ENCODE results near the gene MEGF10.
A peak's percentile ranks its signal among the peaks of the same experiment; 100 is the strongest.

MEGF10 gene

GRCh38 chr5:127331890-127332649, 41.5 kb downstream of the MEGF10 start:
- no peak for DNase-seq

GRCh38 chr5:127333483-127333882, 42.9 kb downstream of the MEGF10 start:
- no peak for DNase-seq

DNA sequence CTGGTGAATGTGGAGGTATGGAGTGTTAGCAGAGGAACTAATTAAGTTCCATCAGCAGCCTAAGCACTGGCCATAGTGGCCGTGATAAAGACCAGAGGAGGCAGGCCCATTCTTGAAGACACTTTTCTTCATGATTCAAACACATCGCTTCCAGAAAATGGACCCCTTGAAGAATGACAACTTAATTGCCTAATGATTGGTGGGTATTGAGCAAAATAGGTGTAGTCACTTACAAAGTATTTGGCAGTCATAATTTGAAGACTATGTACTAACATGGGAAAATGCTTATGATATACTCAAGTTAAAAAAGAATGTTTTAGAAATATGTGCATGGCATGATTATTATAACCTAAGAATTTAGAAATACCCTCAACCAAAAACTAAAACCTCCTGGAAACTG, 44.8 kb downstream of the MEGF10 start:
- no peak for DNase-seq

DNA sequence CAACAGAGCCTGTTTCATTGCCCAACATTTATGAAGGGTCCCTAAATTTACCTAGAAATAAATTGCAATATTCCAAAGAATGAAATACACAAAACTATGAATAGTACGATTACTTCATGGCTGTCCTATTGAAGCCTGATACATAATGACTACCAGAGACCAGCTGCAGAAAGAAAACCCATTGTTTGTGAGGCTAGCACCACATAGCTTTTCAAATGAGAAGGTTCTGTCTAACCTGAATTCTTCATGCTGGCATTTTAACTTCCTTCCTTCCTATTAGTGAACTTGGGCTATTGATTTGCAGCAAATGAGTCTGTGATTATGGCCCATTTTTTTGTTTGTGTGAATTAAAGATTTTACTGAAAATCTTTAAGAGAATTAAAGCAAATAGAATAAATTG, 47.3 kb downstream of the MEGF10 start:
- no peak for DNase-seq

DNA sequence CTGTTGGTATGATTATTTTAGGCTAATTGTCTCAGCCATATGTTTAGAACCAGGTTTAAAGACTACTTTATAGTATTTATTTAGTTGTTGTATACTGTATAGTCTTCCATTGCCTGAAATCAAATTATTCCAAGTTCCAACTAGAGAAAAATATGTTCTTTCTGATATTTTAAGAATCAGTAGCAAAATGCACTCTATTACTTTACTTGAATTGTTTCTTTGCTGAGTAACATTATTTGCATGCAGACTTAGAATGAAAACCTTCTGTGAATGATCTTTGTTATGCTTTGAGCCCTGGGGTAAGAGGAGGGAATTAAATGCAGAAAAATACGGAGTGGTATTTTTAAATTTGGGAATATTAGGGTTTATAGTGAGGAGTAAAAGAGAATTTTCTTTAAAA, 47.9 kb downstream of the MEGF10 start:
- DNase-seq: no peak

GRCh38 chr5:127340606-127341005, 50.0 kb downstream of the MEGF10 start:
- DNase-seq: no peak

DNA sequence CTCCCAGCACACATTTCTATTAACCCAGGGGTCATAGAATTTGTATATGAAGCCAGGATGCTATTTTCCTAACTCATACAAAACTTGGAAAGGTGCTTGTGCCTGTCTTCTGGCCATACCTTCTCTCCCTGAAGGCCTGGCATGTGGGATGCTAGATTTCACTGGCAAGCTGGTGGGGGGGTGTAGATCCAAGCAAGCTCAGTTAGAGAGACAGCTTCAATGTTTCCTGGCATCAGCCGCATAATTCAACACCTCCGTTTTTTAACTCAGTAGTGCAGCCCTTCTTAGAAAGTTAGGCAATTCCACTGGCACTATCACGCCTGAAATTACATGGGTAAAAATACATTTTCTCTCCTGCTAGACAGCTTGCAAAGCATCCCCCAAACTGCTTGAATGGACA, 51.8 kb downstream of the MEGF10 start:
- DNase-seq: no peak

DNA sequence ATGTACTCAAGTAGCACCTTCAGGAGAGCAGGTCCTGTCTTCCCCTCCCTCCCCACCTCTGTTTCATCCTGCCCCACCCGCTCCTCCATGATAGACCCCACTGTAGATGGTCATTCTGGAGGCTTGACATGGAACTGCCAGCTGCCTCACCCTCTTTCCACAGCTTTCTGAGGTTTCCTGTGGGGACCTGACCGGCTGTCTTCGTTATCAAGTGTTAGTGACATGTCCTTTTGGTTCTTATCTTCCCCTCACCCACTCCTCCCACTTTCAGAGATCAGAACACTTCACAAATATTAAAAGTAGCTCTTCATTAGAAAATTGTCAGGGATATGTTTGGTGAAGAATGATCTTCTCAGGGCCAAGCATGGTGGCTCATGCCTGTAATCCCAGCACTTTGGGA, 52.7 kb downstream of the MEGF10 start:
- DNase-seq: no peak

DNA sequence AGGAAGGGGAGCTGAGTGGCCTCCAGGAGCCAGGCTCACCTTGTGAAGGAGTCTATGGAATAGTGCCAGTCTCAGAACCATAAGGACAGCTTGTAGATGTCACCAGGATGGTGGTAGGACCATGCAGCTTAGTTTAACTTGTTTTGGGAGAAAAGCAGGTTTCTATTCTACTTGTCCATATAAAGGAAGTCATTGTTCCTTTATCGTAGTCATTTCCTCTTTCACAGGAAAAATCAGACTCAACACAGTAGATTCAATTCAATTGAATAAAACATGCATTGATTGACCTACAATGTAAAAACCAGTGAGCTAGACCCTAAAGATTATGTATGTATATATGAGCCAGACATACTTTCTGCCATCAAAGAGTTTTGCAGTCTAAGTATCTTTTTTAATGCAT, 53.3 kb downstream of the MEGF10 start:
- DNase-seq: no peak

- DNase-seq: no peak
These were observed 54.3 kb downstream of the MEGF10 start for GRCh38 chr5:127344931-127345330.

DNA sequence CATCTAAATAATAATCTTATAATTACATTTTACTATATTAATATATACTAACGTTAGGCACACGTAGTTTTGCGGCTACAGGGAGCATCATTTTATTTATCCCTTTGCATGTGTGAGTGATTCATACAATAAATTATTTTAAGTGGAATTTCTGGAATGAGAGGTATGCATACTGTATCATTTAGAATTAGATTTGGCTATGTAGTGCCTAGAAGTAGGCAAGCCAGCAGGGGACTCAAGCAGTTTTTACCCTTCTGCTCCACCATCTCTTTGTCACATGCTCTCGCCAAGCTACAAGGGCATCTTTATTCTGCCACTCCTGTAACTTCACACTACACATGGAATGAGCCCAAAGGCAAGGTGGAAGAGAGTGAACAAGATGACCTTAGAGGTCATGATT, 60.8 kb downstream of the MEGF10 start:
- no peak for DNase-seq

DNA sequence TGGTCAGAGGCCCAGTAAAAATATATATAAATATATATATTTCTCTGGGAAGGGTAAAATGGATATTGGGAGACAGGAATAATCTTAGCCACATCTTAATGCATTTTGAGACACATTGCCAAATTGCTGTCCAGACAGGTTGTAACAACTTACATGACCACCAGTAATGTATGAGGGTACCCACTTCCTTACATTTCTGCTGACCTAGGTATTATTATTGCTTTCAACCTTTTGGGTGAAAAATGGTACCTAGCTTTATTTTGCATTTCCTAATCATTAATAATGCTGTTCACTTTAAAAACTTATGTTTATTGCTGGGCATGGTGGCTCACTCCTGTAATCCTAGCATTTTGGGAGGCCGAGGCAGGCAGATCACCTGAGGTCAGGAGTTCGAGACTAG, 61.5 kb downstream of the MEGF10 start:
- DNase-seq: no peak

- DNase-seq: no peak
These were observed 62.7 kb downstream of the MEGF10 start for GRCh38 chr5:127353327-127353726.

GRCh38 chr5:127353796-127354195, 63.2 kb downstream of the MEGF10 start:
- DNase-seq: no peak

GRCh38 chr5:127355337-127355736, 64.7 kb downstream of the MEGF10 start:
- DNase-seq: peak; percentile 47

DNA sequence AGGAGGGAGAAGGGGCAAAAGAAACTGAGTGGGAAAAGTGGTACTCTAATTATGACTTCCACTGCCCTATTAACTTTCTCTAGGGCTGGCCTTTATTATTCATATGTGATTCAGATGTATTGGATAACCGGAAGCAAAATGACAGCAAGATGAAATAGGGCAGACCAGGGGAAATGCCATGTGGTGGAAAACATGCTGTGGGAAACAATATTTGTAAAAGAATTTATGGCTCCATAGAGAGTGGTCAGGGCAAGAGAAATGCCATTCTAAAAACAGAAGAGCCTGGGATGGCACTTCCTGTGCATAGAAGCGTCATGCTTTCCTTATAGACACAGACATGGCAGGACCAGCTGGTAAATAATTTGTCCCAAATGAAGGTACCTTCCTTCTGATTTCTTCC, 67.7 kb downstream of the MEGF10 start:
- DNase-seq: no peak

GRCh38 chr5:127358740-127359139, 68.1 kb downstream of the MEGF10 start:
- DNase-seq: no peak

- DNase-seq: no peak
These were observed 68.9 kb downstream of the MEGF10 start for GRCh38 chr5:127359502-127359901.

GRCh38 chr5:127363403-127363802, 72.8 kb downstream of the MEGF10 start:
- no peak for DNase-seq

DNA sequence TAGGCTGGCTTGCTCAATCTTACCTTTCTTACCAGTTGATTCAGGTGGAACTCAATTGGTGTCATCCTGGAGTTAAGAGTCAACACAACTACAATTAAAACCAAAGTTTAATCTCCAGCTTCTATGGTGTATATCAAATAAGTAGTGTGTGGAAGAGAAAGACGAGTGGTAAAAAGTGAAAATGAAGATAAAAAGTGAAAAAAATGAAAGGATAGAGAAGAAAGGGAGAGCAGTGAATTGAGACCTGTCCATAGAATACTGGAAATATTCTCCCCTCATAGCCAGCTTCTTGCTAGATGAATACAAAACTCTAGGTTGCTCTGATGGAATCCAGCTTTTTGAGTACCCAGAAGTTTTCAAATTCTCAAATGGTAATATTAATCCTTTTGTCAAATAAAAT, 76.4 kb downstream of the MEGF10 start:
- DNase-seq: no peak

GRCh38 chr5:127367946-127368465, 77.4 kb downstream of the MEGF10 start:
- no peak for DNase-seq

DNA sequence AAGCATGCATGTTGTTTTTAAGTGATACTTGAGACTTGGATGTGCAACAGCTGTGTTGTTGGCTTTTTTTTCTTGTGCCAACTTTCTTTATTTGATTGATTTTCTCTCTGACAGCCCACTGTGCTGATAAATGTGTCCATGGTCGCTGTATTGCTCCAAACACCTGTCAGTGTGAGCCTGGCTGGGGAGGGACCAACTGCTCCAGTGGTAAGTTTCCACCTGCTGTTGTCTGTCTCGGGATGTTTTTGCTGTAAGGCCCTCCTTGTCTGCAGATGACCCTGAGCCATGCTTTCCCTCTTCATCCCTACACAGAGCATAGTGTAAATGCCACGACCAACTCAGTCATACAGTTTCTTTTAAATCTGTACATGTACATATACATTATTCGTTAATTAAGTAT, 79.2 kb downstream of the MEGF10 start:
- no peak for DNase-seq

DNA sequence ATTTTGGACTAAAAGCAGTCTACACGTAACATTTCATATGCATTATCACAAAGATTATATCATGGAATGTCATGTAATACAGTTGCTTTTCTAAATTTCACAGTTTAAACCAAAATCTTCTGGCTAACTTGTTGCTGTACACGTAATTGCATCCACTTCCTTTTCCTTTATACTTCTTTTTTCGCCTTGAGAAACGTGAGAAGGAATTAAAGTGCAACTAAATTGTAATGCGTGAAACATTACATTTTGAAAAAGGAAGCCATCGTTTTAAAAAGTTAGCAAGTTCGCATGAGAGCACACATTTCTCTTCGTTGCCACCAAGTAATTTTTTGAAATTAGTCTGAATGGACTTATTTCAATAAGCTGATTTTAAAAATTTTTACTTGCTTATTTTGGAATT, 80.0 kb downstream of the MEGF10 start:
- no peak for DNase-seq

- DNase-seq: no peak
These were observed 83.4 kb downstream of the MEGF10 start for GRCh38 chr5:127373858-127374491.

DNA sequence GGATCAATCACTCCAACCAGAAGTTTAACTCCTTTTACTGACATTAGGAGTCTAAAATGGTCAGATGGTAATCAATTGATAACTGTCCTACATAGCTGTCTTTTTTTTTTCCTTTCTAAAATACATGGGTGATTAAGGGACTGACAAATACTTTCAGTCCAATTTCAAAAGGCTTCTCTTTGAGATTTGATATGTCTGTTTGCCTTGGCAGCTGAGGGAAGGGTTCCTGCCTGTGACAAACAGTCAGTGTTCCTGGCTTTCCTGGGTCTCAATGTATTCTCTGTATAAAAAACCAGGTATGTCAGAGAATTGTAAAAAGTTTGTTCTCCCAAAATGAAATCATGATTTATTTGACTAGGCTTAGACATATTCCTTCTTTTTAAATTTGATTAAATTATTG, 84.5 kb downstream of the MEGF10 start:
- DNase-seq: no peak
